SK-N-SH treated with all-trans-retinoic acid at 6 μM for 48 hours (cell line): ENCODE measurements around the gene MB21D2.

Source experiments
- ATAC-seq: fragments of 200-7000 bp; cut with Tn5 transposase; 3 replicates; pipeline ENCODE4 v1.9.1; 2020; ENCODE audit warnings: mild to moderate bottlenecking, moderate library complexity
- ARNTL ChIP-seq: fragments of 450-650 bp; formaldehyde crosslinking; IDR thresholded peaks from 2 replicates; pipeline ENCODE4 v1.5.0; 2020; ENCODE audit warnings: low read depth, mild to moderate bottlenecking, moderate library complexity, borderline replicate concordance
- BACH2 ChIP-seq: fragments of 250-450 bp; sonication (Bioruptor Pico); IDR thresholded peaks from 2 replicates; pipeline ENCODE4 v1.9.0; 2021; ENCODE audit warnings: mild to moderate bottlenecking, borderline replicate concordance
- CSDC2 ChIP-seq: fragments of 250-450 bp; sonication (Bioruptor Pico); IDR thresholded peaks from 2 replicates; pipeline ENCODE4 v1.5.0; 2020; ENCODE audit warnings: mild to moderate bottlenecking, moderate library complexity
- CSRNP3 ChIP-seq: fragments of 250-450 bp; sonication (Bioruptor Pico); IDR thresholded peaks from 2 replicates; pipeline ENCODE4 v1.5.1; 2021; ENCODE audit warnings: mild to moderate bottlenecking, moderate library complexity
- ESRRG ChIP-seq: fragments of 250-450 bp; sonication (Bioruptor Pico); IDR thresholded peaks from 2 replicates; pipeline ENCODE4 v1.6.1; 2021; ENCODE audit warnings: mild to moderate bottlenecking
- GLIS3 ChIP-seq: fragments of 250-450 bp; sonication (Bioruptor Pico); IDR thresholded peaks from 2 replicates; pipeline ENCODE4 v1.5.0; 2020; ENCODE audit warnings: mild to moderate bottlenecking, moderate library complexity
- PPARA ChIP-seq: fragments of 250-450 bp; sonication (Bioruptor Pico); IDR thresholded peaks from 2 replicates; pipeline ENCODE4 v1.5.0; 2020; ENCODE audit warnings: mild to moderate bottlenecking, borderline replicate concordance
- RARB ChIP-seq: fragments of 250-450 bp; sonication (Bioruptor Pico); IDR thresholded peaks from 2 replicates; pipeline ENCODE4 v1.8.0; 2021; ENCODE audit warnings: mild to moderate bottlenecking, moderate library complexity
- SNAI2 ChIP-seq: fragments of 250-450 bp; sonication (Bioruptor Pico); IDR thresholded peaks from 2 replicates; pipeline ENCODE4 v1.5.0; 2020; ENCODE audit warnings: mild to moderate bottlenecking, moderate library complexity
- TCF4 ChIP-seq: fragments of 250-450 bp; sonication (Bioruptor Pico); IDR thresholded peaks from 2 replicates; pipeline ENCODE4 v1.8.0; 2021; ENCODE audit warnings: mild to moderate bottlenecking, moderate library complexity, borderline replicate concordance
- TOX ChIP-seq: fragments of 250-450 bp; sonication (Bioruptor Pico); IDR thresholded peaks from 2 replicates; pipeline ENCODE4 v1.8.0; 2021; ENCODE audit warnings: mild to moderate bottlenecking, moderate library complexity, borderline replicate concordance
- ZC3H10 ChIP-seq: fragments of 250-450 bp; sonication (Bioruptor Pico); IDR thresholded peaks from 2 replicates; pipeline ENCODE4 v1.5.1; 2021; ENCODE audit warnings: mild to moderate bottlenecking, moderate library complexity
- ZFP3 ChIP-seq: fragments of 250-450 bp; sonication (Bioruptor Pico); IDR thresholded peaks from 2 replicates; pipeline ENCODE4 v1.5.0; 2020; ENCODE audit warnings: mild to moderate bottlenecking, moderate library complexity
- ZFP30 ChIP-seq: fragments of 450-650 bp; formaldehyde crosslinking; IDR thresholded peaks from 2 replicates; pipeline ENCODE4 v1.5.0; 2022; ENCODE audit warnings: mild to moderate bottlenecking, moderate library complexity
- ZNF565 ChIP-seq: fragments of 450-650 bp; formaldehyde crosslinking; conservative IDR thresholded peaks from 2 replicates; pipeline ENCODE4 v1.5.0; 2020; ENCODE audit warnings: low read depth, mild to moderate bottlenecking, moderate library complexity
- ZNF8 ChIP-seq: fragments of 450-650 bp; formaldehyde crosslinking; IDR thresholded peaks from 2 replicates; pipeline ENCODE4 v1.5.0; 2020; ENCODE audit warnings: mild to moderate bottlenecking, moderate library complexity
- TF ChIP-seq, protein P1 (sequence below): fragments of 250-450 bp; sonication (Bioruptor Pico); IDR thresholded peaks from 2 replicates; pipeline ENCODE4 v1.5.0; 2020; ENCODE audit warnings: mild to moderate bottlenecking, moderate library complexity

MB21D2 gene

GRCh38 chr3:192928720-192929119 lies 11.1 kb upstream of the MB21D2 start (continued):
- TF ChIP-seq, protein P1, sequence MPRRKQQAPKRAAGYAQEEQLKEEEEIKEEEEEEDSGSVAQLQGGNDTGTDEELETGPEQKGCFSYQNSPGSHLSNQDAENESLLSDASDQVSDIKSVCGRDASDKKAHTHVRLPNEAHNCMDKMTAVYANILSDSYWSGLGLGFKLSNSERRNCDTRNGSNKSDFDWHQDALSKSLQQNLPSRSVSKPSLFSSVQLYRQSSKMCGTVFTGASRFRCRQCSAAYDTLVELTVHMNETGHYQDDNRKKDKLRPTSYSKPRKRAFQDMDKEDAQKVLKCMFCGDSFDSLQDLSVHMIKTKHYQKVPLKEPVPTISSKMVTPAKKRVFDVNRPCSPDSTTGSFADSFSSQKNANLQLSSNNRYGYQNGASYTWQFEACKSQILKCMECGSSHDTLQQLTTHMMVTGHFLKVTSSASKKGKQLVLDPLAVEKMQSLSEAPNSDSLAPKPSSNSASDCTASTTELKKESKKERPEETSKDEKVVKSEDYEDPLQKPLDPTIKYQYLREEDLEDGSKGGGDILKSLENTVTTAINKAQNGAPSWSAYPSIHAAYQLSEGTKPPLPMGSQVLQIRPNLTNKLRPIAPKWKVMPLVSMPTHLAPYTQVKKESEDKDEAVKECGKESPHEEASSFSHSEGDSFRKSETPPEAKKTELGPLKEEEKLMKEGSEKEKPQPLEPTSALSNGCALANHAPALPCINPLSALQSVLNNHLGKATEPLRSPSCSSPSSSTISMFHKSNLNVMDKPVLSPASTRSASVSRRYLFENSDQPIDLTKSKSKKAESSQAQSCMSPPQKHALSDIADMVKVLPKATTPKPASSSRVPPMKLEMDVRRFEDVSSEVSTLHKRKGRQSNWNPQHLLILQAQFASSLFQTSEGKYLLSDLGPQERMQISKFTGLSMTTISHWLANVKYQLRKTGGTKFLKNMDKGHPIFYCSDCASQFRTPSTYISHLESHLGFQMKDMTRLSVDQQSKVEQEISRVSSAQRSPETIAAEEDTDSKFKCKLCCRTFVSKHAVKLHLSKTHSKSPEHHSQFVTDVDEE = no peak
- TF ChIP-seq TOX (CRISPR knock-in tag) = no peak
- TF ChIP-seq SNAI2 (CRISPR knock-in tag) = no peak
- no peak for TF ChIP-seq ZNF8 (CRISPR knock-in tag)

DNA sequence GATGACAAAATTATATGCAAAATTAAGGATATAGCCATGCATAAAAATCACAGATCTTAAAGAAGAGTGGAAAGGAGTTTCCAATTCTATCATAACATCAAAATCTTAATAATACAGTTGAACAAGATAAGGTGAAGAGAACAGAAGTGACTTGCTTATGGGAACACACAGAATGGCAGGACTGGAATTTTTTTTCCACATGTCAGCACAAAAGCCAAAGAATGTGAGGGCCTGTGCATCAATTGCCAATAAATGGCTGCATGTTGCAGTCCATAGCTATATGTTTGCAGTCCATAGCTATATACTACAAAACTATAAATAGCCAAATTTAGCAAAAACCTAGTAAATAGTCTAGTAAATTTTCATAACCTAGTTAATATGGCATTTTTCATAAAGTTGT lies 10.4 kb upstream of the MB21D2 start:
- no peak for ATAC-seq
- TF ChIP-seq ZFP30 (CRISPR knock-in tag) (no peak), ZNF565 (CRISPR knock-in tag) (no peak), SNAI2 (CRISPR knock-in tag) (no peak)

GRCh38 chr3:192927016-192927415 lies 9.4 kb upstream of the MB21D2 start:
- TF ChIP-seq ESRRG (no peak), CSRNP3 (CRISPR knock-in tag) (no peak), CSDC2 (no peak)
- ATAC-seq = no peak

DNA sequence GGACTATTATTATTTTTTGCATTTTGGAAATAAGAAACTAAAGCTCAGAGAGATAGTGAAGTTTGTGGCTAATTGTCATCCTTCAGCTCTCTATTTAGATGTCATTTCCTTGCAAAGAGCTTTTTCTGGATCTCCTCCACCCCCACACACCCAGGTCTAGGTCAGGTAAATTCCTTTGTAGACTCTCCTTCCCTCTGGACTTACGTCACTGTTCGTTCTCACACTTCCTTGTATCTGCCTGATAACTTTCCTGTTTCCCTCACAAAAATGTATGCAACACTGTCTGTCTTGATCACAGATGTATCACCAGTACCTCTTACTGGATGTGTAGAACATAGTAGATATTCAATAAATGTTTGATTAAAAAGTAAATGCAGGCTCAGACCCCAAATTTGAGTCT lies 6.1 kb upstream of the MB21D2 start:
- ATAC-seq = no peak
- TF ChIP-seq GLIS3 (CRISPR knock-in tag) (no peak), PPARA (CRISPR knock-in tag) (no peak), ZFP30 (CRISPR knock-in tag) (no peak), ZC3H10 (CRISPR knock-in tag) (no peak), ESRRG (no peak), CSRNP3 (CRISPR knock-in tag) (no peak), TCF4 (CRISPR knock-in tag) (no peak), ARNTL (CRISPR knock-in tag) (no peak), SNAI2 (CRISPR knock-in tag) (no peak), TOX (CRISPR knock-in tag) (no peak), BACH2 (CRISPR knock-in tag) (no peak)
- TF ChIP-seq, protein P1 = no peak

- ATAC-seq = no peak
- TF ChIP-seq TCF4 (CRISPR knock-in tag) = no peak
- no peak for TF ChIP-seq ZFP3
- no peak for TF ChIP-seq CSDC2
- TF ChIP-seq PPARA (CRISPR knock-in tag) = no peak
- no peak for TF ChIP-seq RARB (CRISPR knock-in tag)
Observed at GRCh38 chr3:192921793-192922192, 4.1 kb upstream of the MB21D2 start.
